Measurements from ENCODE around the gene KPNB1.

GRCh38 chr17:47703191-47703591 is 53.5 kb downstream of the KPNB1 start:
- TF ChIP-seq POLR2AphosphoS5 (IDR thresholded peaks at IDR 0.05; ENCODE audit: low read depth) (no peak), CTCF (IDR thresholded peaks at IDR 0.05; ENCODE audit: insufficient read depth, low read length) (no peak), REST (IDR thresholded peaks at IDR 0.05; ENCODE audit: insufficient replicate concordance, low read depth) (no peak), SPI1 (IDR thresholded peaks at IDR 0.05; ENCODE audit: borderline replicate concordance, low read depth) (peak; percentile 42; the same call in 1 of the 2 replicates)
